Right ventricle myocardium superior (tissue), 1 donor: ENCODE measurements around the gene VIT. TPM values are rescaled to one million over a fixed set of nuclear protein-coding genes. Genes with fewer than 3 reads are reported as not detected.

Source experiments
- total RNA-seq: library from RNA; stranded (reverse); fragmentation: NEBNext Ultra II Directional; extraction: Animal tissue kit (Norgen Biotek cat#: 25700); gene quantifications from one replicate; pipeline ENCODE4 v1.2.1, GENCODE V29; 2021
- donor health status: DM: no; HTN: yes; CAD: no; lungs with severe emphysema.

Gene VIT
- total RNA-seq, 1 donor from 2014 or later = 19.4 TPM

Other genes starting within 250 kb of the VIT start
- gene FEZ2, start 98.5 kb upstream of the VIT start, total RNA-seq = 38.3 TPM